Activated T-cell treated with anti-CD3 and anti-CD28 coated beads, Interleukin-2, amount 50 U/mL, for 72 hours (primary cell): ENCODE results near the gene TCF3. TPM values are rescaled to one million over a fixed set of nuclear protein-coding genes. Genes with fewer than 3 reads are reported as not detected.

Experiments used
- ATAC-seq, 2 donors: fragments of 150-1000 bp; cut with Tn5 transposase; replicated peaks in 1 of 2; 2 replicates each; pipeline ENCODE4 v1.10.0; 2021; ENCODE audit warnings: moderate library complexity in 2 of 2, mild to moderate bottlenecking in 1 of 2
- DNase-seq, 2 donors: peaks; one replicate each; pipeline ENCODE4 v3.0.0; 2021 to 2022; ENCODE audit warnings: mixed read lengths in 1 of 2
- H3K27ac Mint-ChIP-seq: one replicate; pipeline ENCODE4 v1.8.0; 2022; ENCODE audit warnings: mild to moderate bottlenecking, moderate library complexity, mixed read lengths
- H3K27me3 Mint-ChIP-seq: one replicate; pipeline ENCODE4 v1.8.0; 2022; ENCODE audit warnings: low read depth, mixed read lengths
- H3K36me3 Mint-ChIP-seq, 2 donors: one replicate each; pipeline ENCODE4 v1.8.0; 2022; ENCODE audit warnings: mixed read lengths in 2 of 2, mild to moderate bottlenecking in 1 of 2; ENCODE audit not compliant: insufficient read depth in 2 of 2
- H3K4me1 Mint-ChIP-seq: one replicate; pipeline ENCODE4 v1.8.0; 2022; ENCODE audit warnings: low read depth, mixed read lengths
- H3K4me3 Mint-ChIP-seq, 2 donors: one replicate each; pipeline ENCODE4 v1.8.0; 2022; ENCODE audit warnings: mild to moderate bottlenecking in 2 of 2, mixed read lengths in 2 of 2, moderate library complexity in 2 of 2
- H3K9me3 Mint-ChIP-seq, 2 donors: one replicate each; pipeline ENCODE4 v1.8.0; 2022; ENCODE audit warnings: mixed read lengths in 2 of 2
- total RNA-seq, 2 donors: library from RNA; stranded (reverse); gene quantifications; one replicate each; pipeline ENCODE4 v1.2.3, GENCODE V29; 2022

The TCF3 gene
- total RNA-seq, 2 donors from 2014 or later = 112 to 126 TPM

DNA sequence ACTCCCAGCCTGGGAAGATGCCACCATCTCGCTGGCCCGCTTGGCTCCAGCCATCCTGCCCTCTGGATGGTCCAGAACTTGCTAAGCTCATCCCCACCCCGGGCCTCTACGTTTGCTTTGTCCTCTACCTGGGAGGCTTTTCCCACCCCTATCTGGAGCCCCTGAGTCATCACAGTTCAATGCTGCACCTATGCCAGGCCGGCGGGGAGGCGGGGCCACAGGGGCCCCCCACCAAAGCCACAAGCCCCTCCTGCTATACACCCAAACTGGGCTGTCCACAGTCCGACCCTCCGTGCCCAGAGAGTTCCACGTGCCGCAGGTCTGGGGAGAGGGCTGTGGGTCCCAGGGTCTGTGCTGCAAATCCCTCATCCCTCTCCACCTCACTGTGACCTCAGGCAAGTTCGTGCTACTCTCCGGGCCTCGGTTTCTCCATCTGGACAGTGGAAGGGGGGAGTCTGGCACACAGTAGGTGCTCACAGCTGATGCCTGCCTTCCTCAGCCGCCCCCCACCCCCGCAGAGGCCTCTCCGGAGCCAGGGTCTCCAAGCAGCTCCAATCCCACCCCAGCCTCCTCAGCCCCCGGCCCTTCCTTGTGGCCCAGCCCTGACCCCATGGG is 1.9 kb upstream of the TCF3 start:
- ATAC-seq (no peak), DNase-seq (no peak)
- Mint-ChIP-seq H3K36me3 (peaks cover 0 to 5% of the 10 kb centered on the region in 2 donors), H3K4me3 (peak overlapping the region; percentile 49 to 63), H3K27me3 (no peaks in the 10 kb centered on the region), H3K27ac (no peak overlapping the region), H3K4me1 (peaks cover 14% of the 10 kb centered on the region), H3K9me3 (no peaks in the 10 kb centered on the region)

DNA sequence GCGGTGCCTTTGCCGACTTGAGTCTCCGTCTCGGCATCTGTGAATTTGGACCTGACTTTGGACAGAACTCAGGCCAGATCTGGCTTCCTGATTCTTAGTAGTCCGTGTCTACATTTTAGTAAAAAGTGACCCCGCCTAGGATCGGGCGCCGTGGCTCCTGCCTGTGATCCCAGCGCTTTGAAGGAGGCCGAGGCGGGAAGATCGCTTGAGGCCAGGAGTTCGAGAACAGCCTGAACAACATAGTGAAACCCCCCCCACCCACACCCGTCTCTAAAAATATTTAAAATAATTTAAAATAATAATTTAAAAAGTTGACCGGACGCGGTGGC is 849 bp upstream of the TCF3 start:
- no peaks in the 10 kb centered on the region for H3K27me3 Mint-ChIP-seq
- DNase-seq = no peak

GRCh38 chr19:1651568-1652291 is 685 bp downstream of the TCF3 start:
- Mint-ChIP-seq H3K36me3 (peaks cover 0 to 6% of the 10 kb centered on the region in 2 donors), H3K4me3 (peak overlapping the region; percentile 95 to 98), H3K9me3 (no peaks in the 10 kb centered on the region), H3K27ac (peak overlapping the region; percentile 97), H3K4me1 (peaks cover 23% of the 10 kb centered on the region), H3K27me3 (no peaks in the 10 kb centered on the region)
- ATAC-seq (no peak), DNase-seq (peak; percentile 50 to 53)

More for the DNA sequence above, 849 bp upstream of the TCF3 start:
- peak overlapping the region; percentile 81 to 88 for H3K4me3 Mint-ChIP-seq
- peak in 1 of 2 donors; percentile 0 for ATAC-seq
- no peak overlapping the region for H3K27ac Mint-ChIP-seq
- H3K36me3 Mint-ChIP-seq = peaks cover 0 to 6% of the 10 kb centered on the region in 2 donors
- H3K9me3 Mint-ChIP-seq = no peaks in the 10 kb centered on the region
- H3K4me1 Mint-ChIP-seq = peaks cover 23% of the 10 kb centered on the region

DNA sequence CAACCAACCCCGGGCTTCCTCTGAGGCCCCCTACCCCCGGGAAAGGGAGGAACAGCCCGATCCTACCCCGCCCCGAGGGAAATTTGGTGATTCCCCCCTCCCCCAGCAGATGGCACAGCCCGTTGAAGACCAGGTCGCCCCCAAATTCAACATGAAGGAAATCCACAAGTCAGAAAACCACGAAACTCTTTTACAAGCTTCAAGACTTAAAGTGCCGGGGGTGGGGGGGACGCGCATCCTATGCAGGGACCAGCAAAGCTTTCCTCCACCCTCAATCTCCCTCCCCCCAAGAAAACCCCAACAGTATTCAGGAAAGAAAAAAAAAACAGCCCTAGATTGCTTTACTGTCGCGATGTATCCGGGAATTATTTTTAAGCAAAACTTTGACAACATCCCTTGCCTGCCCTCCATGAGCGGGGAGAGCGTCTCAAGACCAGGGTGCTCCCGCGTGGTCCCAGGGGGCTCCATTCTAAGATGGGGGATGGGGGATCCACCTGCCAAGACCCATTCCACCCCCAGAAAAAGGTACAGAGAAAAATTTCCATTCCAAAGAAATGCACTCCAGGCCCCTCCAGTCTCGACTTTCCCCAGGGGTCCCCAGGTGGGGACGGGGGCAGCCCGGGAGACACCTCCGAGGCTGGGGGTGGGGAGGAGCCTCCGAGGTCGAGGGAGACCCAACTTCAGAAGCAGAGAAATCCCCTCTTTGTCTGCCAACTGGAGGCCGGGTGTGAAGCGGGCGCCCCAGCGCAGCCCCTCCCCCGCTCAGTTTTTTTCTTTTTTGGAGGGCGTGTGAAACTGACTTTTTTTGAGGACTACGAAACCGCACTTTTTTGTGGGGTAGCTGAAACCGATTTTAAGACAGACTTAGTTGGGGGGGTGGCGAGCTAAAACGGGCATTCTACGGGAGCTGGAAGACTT is 1.5 kb downstream of the TCF3 start:
- H3K36me3 Mint-ChIP-seq = peaks cover 0 to 6% of the 10 kb centered on the region in 2 donors
- peak overlapping the region; percentile 95 to 98 for H3K4me3 Mint-ChIP-seq
- H3K4me1 Mint-ChIP-seq = peaks cover 23% of the 10 kb centered on the region
- H3K27me3 Mint-ChIP-seq = no peaks in the 10 kb centered on the region
- H3K27ac Mint-ChIP-seq = peak overlapping the region; percentile 97
- no peak for ATAC-seq
- DNase-seq = peak; percentile 50 to 71
- no peaks in the 10 kb centered on the region for H3K9me3 Mint-ChIP-seq

DNA sequence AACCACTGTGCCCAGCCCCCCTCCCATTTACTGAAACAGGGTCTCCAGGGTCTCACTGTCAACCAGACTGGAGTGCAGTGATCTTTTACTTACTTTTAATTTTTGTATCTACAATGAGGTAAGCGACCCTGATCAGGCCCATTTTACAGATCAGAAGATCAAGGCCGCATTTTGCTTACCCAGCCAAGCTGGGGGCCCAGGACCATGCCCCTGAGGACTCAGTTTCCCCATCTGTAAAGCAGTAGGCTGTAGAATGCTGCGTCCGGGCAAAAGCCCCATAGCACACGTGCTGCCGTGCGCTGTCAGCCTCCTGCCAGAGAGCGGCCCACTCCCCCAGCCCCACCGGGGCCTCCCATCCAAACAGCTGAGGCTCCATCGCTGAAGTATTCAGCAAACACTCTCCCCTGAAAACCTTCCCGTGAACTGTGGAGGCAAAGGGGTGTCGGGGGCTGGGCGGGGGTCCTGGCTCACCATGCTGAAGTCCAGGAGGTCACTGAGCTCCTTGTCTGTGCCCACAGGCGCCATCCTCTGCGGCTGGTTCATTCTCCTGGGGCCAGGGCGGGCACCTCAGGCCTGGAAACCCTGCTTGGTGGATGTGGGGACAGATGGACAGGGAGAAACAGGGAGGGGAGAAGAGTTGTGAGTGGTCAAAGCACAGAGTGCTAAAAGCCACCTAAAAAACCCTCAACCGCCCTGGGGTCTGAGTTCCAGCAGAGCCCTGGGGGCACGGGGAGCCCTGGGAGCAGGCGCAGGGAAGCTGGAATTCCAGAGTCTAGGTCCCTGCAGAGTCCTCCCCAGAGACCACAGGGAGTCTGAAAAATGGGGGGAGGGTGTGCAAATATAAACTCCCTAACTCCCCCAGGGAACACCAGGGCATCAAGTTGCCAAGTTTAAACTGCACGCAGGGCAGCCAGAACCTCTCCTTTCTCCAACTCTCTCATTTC is 2.4 kb downstream of the TCF3 start:
- H3K9me3 Mint-ChIP-seq = no peaks in the 10 kb centered on the region
- H3K4me1 Mint-ChIP-seq = peaks cover 28% of the 10 kb centered on the region
- H3K27me3 Mint-ChIP-seq = no peaks in the 10 kb centered on the region
- no peak for DNase-seq
- peak overlapping the region; percentile 95 to 98 for H3K4me3 Mint-ChIP-seq
- H3K36me3 Mint-ChIP-seq = peaks cover 0 to 8% of the 10 kb centered on the region in 2 donors
- ATAC-seq = no peak
- H3K27ac Mint-ChIP-seq = peak overlapping the region; percentile 58

DNA sequence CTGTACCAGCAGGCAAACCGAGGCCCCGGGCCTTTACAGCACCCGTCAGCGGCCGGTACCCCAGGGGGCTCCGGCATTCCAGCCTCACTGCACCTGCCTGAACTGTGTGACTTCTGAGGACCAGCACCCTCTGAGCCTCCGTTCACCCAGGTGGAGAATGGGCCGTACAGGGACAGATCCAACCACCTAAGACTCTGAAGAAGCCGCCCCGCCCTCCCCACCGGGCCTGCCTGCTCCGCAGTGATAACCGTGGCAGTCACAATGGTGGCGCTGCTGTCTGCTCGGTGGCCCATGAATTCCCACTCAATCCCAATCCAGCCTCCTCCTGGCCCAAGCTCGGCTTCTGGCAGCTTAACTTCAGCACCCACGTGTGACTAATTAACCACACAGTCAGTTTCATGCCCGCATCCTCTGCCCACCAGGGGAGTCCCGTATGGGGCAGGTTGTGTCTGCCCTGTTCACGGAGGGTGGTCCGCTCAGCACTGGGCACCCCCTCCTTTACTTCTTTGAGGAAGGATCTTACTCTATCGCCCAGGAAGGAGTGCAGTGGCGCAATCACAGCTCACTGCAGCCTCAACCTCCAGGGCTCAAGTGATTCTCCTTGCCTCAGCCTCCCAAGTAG is 3.4 kb downstream of the TCF3 start:
- DNase-seq = peak; percentile 33 to 57
- no peaks in the 10 kb centered on the region for H3K9me3 Mint-ChIP-seq
- H3K4me3 Mint-ChIP-seq = peak overlapping the region; percentile 14 to 95
- no peaks in the 10 kb centered on the region for H3K27me3 Mint-ChIP-seq
- H3K27ac Mint-ChIP-seq = no peak overlapping the region
- H3K4me1 Mint-ChIP-seq = peaks cover 28% of the 10 kb centered on the region
- peaks cover 0 to 8% of the 10 kb centered on the region in 2 donors for H3K36me3 Mint-ChIP-seq
- ATAC-seq = no peak

- H3K27me3 Mint-ChIP-seq = no peaks in the 10 kb centered on the region
- H3K36me3 Mint-ChIP-seq = peaks cover 0 to 8% of the 10 kb centered on the region in 2 donors
- peaks cover 28% of the 10 kb centered on the region for H3K4me1 Mint-ChIP-seq
- H3K9me3 Mint-ChIP-seq = no peaks in the 10 kb centered on the region
- DNase-seq (peak in 1 of 2 donors; percentile 20), ATAC-seq (no peak)
- H3K4me3 Mint-ChIP-seq = peak overlapping the region in 1 of 2 donors; percentile 95
- no peak overlapping the region for H3K27ac Mint-ChIP-seq
Observed at GRCh38 chr19:1648459-1648849, 4.0 kb downstream of the TCF3 start.

DNA sequence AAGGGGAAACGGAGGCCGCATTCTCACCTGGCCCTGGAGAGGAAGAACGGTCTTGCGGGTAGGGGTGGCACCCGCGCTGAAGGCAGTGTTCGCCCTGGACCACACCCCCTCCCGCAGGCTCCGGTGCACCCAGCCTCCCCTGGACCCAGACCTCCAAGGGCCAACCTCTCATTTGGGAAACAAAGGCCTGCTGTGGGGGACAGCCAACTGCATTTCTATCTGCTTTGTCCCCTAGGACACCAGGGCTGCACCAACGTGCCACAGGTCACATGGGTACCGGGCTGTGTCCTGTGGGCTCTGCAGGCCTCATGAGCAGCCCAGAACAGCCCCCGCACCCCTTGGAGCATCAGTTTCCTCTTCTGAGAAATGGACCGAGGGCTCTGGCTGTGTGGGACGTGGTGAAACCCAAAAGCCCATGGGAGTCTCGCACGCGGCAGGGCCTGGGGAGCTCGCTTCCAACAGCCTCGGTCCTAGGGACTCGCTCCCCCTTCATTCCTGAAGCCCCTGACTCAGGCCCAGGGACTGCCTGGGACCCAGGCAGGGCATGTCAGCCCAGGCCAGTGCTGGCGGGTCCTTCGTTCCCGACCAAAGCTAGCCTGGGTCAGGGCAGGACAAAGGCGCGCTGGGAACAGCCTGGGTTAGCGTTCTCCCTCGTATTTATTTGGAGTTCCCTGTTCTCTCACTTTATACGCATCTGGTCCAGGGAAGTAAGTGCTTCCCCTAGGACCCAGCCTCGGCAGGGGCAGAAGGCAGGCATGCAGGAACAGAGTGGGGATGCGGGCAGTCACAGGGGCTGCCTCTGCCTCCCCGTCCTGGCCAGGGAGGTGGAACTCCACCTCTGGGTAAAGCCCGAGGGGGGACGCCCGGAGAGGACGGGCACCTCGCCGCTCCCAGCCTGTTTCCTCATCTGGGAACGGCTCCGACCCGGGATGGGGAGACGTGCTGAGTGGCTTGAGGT is 4.6 kb downstream of the TCF3 start:
- no peak for ATAC-seq
- no peak overlapping the region for H3K4me3 Mint-ChIP-seq
- peaks cover 28% of the 10 kb centered on the region for H3K4me1 Mint-ChIP-seq
- no peaks in the 10 kb centered on the region for H3K27me3 Mint-ChIP-seq
- H3K27ac Mint-ChIP-seq = no peak overlapping the region
- no peaks in the 10 kb centered on the region for H3K9me3 Mint-ChIP-seq
- peaks cover 0 to 8% of the 10 kb centered on the region in 2 donors for H3K36me3 Mint-ChIP-seq
- no peak for DNase-seq

- ATAC-seq (no peak), DNase-seq (no peak)
- H3K4me1 Mint-ChIP-seq = peaks cover 28% of the 10 kb centered on the region
- H3K9me3 Mint-ChIP-seq = no peaks in the 10 kb centered on the region
- no peaks in the 10 kb centered on the region for H3K27me3 Mint-ChIP-seq
- H3K27ac Mint-ChIP-seq = no peak overlapping the region
- H3K4me3 Mint-ChIP-seq = no peak overlapping the region
- H3K36me3 Mint-ChIP-seq = peaks cover 0 to 10% of the 10 kb centered on the region in 2 donors
Observed at GRCh38 chr19:1646659-1647453, 5.6 kb downstream of the TCF3 start.

DNA sequence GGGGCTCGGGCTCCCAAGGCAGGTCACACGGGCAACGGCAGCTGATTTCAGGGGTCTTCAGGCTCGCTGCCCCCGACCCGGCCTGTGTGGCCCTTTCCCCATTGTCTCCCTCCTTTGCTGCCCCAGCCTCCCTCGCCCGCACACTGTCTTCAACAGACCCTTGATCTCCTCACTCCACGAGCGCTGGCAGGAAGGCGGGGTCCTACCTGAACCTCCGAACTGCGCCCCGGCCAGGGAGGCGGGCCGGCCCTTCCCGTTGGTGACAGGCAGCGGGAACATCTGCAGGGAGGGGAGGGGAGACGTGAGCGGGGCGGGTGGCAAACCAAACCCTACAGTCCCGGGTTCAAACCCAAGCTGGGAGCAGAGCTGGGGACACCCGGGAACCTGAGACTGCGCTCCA is 6.3 kb downstream of the TCF3 start:
- no peak for DNase-seq
- Mint-ChIP-seq H3K36me3 (peaks cover 0 to 9% of the 10 kb centered on the region in 2 donors), H3K27ac (no peak overlapping the region), H3K27me3 (no peaks in the 10 kb centered on the region), H3K4me3 (no peak overlapping the region), H3K9me3 (no peaks in the 10 kb centered on the region), H3K4me1 (peaks cover 28% of the 10 kb centered on the region)
- no peak for ATAC-seq

DNA sequence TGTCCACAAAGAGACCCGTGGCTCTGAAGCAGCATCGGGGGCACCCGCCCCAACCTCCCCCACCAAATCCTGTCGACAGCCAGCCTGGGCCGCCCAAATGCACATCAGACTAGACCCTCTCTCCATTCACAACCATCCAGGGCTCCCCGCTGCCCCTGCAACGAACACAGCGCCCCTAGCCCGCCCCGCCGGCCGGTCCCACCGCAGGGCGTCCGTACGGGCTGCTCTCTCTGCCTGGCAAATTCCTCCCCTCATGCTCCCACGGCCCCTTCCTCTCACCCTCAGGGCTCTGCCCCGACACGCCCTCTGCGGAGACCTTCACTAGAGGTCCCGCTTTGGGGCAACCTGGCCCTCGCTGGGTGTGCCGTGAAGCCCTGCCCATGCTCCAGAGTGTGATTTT is 7.1 kb downstream of the TCF3 start:
- Mint-ChIP-seq H3K27me3 (no peaks in the 10 kb centered on the region), H3K4me1 (peaks cover 21% of the 10 kb centered on the region), H3K36me3 (peaks cover 0 to 9% of the 10 kb centered on the region in 2 donors), H3K9me3 (no peaks in the 10 kb centered on the region), H3K4me3 (no peak overlapping the region), H3K27ac (no peak overlapping the region)
- DNase-seq (no peak), ATAC-seq (no peak)
